GM10266 (cell line): ENCODE data around the gene ATP2B2.

Experiments used
- DNase-seq: peaks from one replicate; pipeline ENCODE4 v3.0.0; 2012; ENCODE audit errors: extremely low spot score
- CTCF ChIP-seq: IDR thresholded peaks from 2 replicates; pipeline ENCODE4 v1.5.1; 2012; ENCODE audit warnings: mild to moderate bottlenecking, low read depth; ENCODE audit not compliant: control insufficient read depth, insufficient read depth; ENCODE audit errors: missing control alignments

The ATP2B2 gene

GRCh38 chr3:10421996-10422395, 83.4 kb downstream of the ATP2B2 start:
- no peak for TF ChIP-seq CTCF
- no peak for DNase-seq

GRCh38 chr3:10420745-10421475, 84.5 kb downstream of the ATP2B2 start:
- no peak for TF ChIP-seq CTCF

GRCh38 chr3:10419637-10420232, 85.7 kb downstream of the ATP2B2 start:
- no peak for TF ChIP-seq CTCF
- no peak for DNase-seq

More at GRCh38 chr3:10420745-10421475, 84.5 kb downstream of the ATP2B2 start:
- no peak for DNase-seq

- no peak for DNase-seq
- TF ChIP-seq CTCF = peak; percentile 37
Measured at GRCh38 chr3:10417847-10418246, 87.5 kb downstream of the ATP2B2 start.

- no peak for TF ChIP-seq CTCF
- DNase-seq = no peak
Measured at GRCh38 chr3:10416730-10417300, 88.6 kb downstream of the ATP2B2 start.

GRCh38 chr3:10413041-10413440, 92.3 kb downstream of the ATP2B2 start:
- no peak for DNase-seq
- TF ChIP-seq CTCF = no peak
